ENCODE measurements around the gene WDR18.

The WDR18 gene

GRCh38 chr19:958967-959855, 24.9 kb upstream of the WDR18 start:
- TF ChIP-seq POLR2A (IDR thresholded peaks at IDR 0.05; ENCODE audit: extremely low read depth, insufficient read length), result no peak
- TF ChIP-seq MAX (IDR thresholded peaks at IDR 0.05; ENCODE audit: low read depth, low read length), result no peak
- TF ChIP-seq CTCF (IDR thresholded peaks at IDR 0.05; ENCODE audit: low read depth, low read length), result no peak
- no peak for TF ChIP-seq MYC (IDR thresholded peaks at IDR 0.05; ENCODE audit: low read depth, low read length)
- no peak overlapping the region for H3K4me3 ChIP-seq (ENCODE audit: low read depth, low read length)
- DNase-seq (ENCODE audit: low read depth), result peak; percentile 88

- DNase-seq (ENCODE audit: low read depth), result no peak
- no peak overlapping the region for H3K4me3 ChIP-seq (ENCODE audit: low read depth, low read length)
- TF ChIP-seq MAX (IDR thresholded peaks at IDR 0.05; ENCODE audit: low read depth, low read length) (no peak), POLR2A (IDR thresholded peaks at IDR 0.05; ENCODE audit: extremely low read depth, insufficient read length) (no peak), CTCF (IDR thresholded peaks at IDR 0.05; ENCODE audit: low read depth, low read length) (no peak), MYC (IDR thresholded peaks at IDR 0.05; ENCODE audit: low read depth, low read length) (no peak)
These were observed 24.1 kb upstream of the WDR18 start for GRCh38 chr19:960020-960419.

- DNase-seq (ENCODE audit: low read depth), result no peak
- TF ChIP-seq MAX (IDR thresholded peaks at IDR 0.05; ENCODE audit: low read depth, low read length) (no peak), POLR2A (IDR thresholded peaks at IDR 0.05; ENCODE audit: extremely low read depth, insufficient read length) (no peak), CTCF (IDR thresholded peaks at IDR 0.05; ENCODE audit: low read depth, low read length) (no peak), MYC (IDR thresholded peaks at IDR 0.05; ENCODE audit: low read depth, low read length) (no peak)
These were observed 23.6 kb upstream of the WDR18 start for GRCh38 chr19:960601-960938.

GRCh38 chr19:961866-962620, 22.1 kb upstream of the WDR18 start:
- no peak for TF ChIP-seq POLR2A (IDR thresholded peaks at IDR 0.05; ENCODE audit: extremely low read depth, insufficient read length)
- TF ChIP-seq MAX (IDR thresholded peaks at IDR 0.05; ENCODE audit: low read depth, low read length), result no peak
- no peak for TF ChIP-seq MYC (IDR thresholded peaks at IDR 0.05; ENCODE audit: low read depth, low read length)
- TF ChIP-seq CTCF (IDR thresholded peaks at IDR 0.05; ENCODE audit: low read depth, low read length), result no peak
- H3K4me3 ChIP-seq (ENCODE audit: low read depth, low read length), result no peak overlapping the region
- no peak for DNase-seq (ENCODE audit: low read depth)

More at GRCh38 chr19:960601-960938, 23.6 kb upstream of the WDR18 start:
- no peak overlapping the region for H3K4me3 ChIP-seq (ENCODE audit: low read depth, low read length)

- DNase-seq (ENCODE audit: low read depth), result no peak
- TF ChIP-seq CTCF (IDR thresholded peaks at IDR 0.05; ENCODE audit: low read depth, low read length) (no peak), MAX (IDR thresholded peaks at IDR 0.05; ENCODE audit: low read depth, low read length) (no peak), MYC (IDR thresholded peaks at IDR 0.05; ENCODE audit: low read depth, low read length) (no peak), POLR2A (IDR thresholded peaks at IDR 0.05; ENCODE audit: extremely low read depth, insufficient read length) (no peak)
- H3K4me3 ChIP-seq (ENCODE audit: low read depth, low read length), result no peak overlapping the region
These were observed 21.3 kb upstream of the WDR18 start for GRCh38 chr19:962683-963400.
